Fibroblast of the aortic adventitia (primary cell): ENCODE measurements around the gene CPSF2. TPM values are rescaled to one million over a fixed set of nuclear protein-coding genes. Genes with fewer than 3 reads are reported as not detected.

Experiments
- DNase-seq: peaks from one replicate; pipeline ENCODE4 v3.0.0-alpha.2; 2010; ENCODE audit warnings: low read depth
- H3K4me3 ChIP-seq: 2 replicates; pipeline ENCODE4 v1.5.1; 2011; ENCODE audit warnings: low read depth, mild to moderate bottlenecking, control low read depth, low read length, moderate library complexity
- CTCF ChIP-seq: IDR thresholded peaks from 2 replicates; pipeline ENCODE4 v1.5.1; 2011; ENCODE audit warnings: mild to moderate bottlenecking, low read length, control low read depth, inconsistent platforms; ENCODE audit not compliant: insufficient read depth
- total RNA-seq: library from RNA; depleted of rRNA; stranded (reverse); fragments of >200 nt; gene quantifications from 2 replicates; pipeline ENCODE4 v1.2.3, GENCODE V29; 2012; ENCODE audit warnings: low replicate concordance

Gene CPSF2
- total RNA-seq, 1 donor: 58.1 TPM

DNA sequence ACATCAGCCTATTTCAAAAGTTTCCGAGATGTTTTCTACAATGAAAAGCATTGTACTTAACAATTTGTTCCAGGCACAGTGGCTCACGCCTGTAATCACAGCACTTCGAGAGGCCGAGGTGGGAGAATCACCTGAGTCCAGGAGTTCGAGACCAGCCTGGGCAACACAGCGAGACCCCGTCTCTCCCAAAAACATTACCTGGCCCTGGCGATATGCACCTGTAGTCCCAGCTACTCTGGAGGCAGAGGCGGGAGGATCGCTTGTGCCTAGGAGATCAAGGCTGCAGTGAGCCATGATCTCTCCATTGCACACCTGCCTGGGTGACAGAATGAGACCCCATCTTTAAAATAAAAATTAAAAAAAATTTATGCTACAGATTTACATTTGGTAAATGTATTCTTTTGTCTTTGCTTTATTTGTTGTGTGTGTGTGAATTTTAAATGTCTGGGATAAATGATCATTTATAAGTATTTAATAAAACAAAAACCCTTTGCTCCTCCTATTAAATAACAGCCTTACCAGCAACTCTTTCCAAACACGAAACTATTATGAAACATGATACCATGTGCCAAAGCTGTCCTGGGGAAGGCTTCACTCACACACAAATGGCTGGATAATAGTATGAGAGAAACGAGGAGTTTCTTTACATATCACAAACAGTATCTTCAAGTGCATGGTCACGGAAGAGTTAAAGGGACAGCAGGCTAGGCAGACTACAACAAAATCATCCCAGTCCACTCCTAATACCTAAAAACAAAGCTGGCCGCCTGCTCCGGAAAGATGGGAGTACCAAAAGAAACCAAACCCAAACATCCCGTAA is 16.5 kb upstream of the CPSF2 start:
- H3K4me3 ChIP-seq: peak overlapping the region; percentile 76
- no peak for DNase-seq
- no peak for TF ChIP-seq CTCF

- peak overlapping the region; percentile 76 for H3K4me3 ChIP-seq
- no peak for DNase-seq
- TF ChIP-seq CTCF: no peak
Measured at GRCh38 chr14:92105893-92106142, 16.0 kb upstream of the CPSF2 start.

GRCh38 chr14:92106143-92106926 is 15.4 kb upstream of the CPSF2 start, which contains the start of gene ATXN3:
TSS of gene ATXN3 (minus strand) at chr14:92106582. CDS start at chr14:92106552, 30 bp downstream.
- DNase-seq: peak; percentile 99

GRCh38 chr14:92108345-92109254 is 13.2 kb upstream of the CPSF2 start:
- H3K4me3 ChIP-seq: no peak overlapping the region
- DNase-seq: no peak
- TF ChIP-seq CTCF: no peak

More at GRCh38 chr14:92106143-92106926, 15.4 kb upstream of the CPSF2 start, which contains the start of gene ATXN3:
- peak; percentile 84 for TF ChIP-seq CTCF
- peak within 1 kb of the TSS; percentile 76 for H3K4me3 ChIP-seq

DNA sequence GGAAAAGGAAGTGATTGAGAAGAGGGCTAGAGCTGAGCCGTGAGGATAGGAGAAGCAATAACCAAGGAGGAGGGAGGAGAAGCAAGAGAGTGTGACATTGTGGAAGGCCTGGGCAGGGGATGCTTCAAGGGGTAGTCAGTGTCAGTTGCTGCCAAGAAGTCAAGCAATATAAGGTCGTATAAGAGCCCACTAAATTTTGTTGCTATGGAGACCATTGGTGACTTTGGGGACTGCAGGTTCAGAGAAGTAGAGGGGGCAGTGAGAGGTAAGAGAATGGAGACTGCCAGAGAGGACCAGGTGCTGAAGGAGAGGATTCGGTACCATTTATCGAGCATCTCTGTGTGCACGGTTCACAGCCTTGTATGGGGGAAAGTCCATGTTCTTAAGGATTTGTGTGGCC is 12.3 kb upstream of the CPSF2 start:
- no peak for DNase-seq
- no peak for TF ChIP-seq CTCF
- no peak overlapping the region for H3K4me3 ChIP-seq

DNA sequence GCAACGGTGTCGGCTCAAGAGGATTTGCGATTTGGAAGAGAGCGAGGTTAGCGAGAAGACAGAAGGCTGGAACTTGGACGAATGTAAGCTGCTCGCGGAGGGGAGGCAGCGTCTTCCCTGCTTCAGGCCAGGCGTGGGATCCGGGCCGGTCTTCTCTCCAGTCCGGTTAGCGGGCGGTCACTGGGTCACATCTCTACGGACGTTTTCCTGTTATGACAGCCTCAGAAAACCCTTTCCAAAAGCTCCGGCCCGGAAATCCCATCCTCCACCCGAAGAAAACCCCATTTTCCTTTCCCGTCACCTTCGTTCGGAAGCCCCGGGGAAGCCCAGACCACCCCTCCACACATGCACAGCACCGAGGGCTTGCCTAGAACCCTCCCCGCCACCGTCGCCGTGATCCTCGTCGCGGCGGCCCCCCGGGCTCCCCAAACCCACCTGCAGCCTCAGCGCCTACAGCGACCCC is 531 bp upstream of the CPSF2 start:
- DNase-seq: peak; percentile 51
- H3K4me3 ChIP-seq: peak overlapping the region; percentile 95
- no peak for TF ChIP-seq CTCF
